Uterus (tissue), 4 donors: ENCODE data around the gene TGFBI. TPM values are rescaled to one million over a fixed set of nuclear protein-coding genes. Genes with fewer than 3 reads are reported as not detected.

Experiments
- DNase-seq, 2 donors: peaks; one replicate each; pipeline ENCODE4 v3.0.0-alpha.2; 2019 to 2020
- H3K27ac ChIP-seq, 2 donors: fragments of 200-600 bp; sonication (generic); 1 replicate in 1 of 2; 2 replicates in 1 of 2; pipeline ENCODE4 v1.5.1; 2016 to 2018
- H3K27me3 ChIP-seq, 2 donors: fragments of 200-600 bp; sonication (generic); one replicate each; pipeline ENCODE4 v1.5.1; 2018 to 2019; ENCODE audit warnings: control low read depth in 1 of 2
- H3K36me3 ChIP-seq, 2 donors: fragments of 200-600 bp; sonication (generic); one replicate each; pipeline ENCODE4 v1.5.1; 2019; ENCODE audit warnings: control low read depth in 1 of 2
- H3K4me1 ChIP-seq, 2 donors: fragments of 200-600 bp; sonication (generic); one replicate each; pipeline ENCODE4 v1.5.1; 2018 to 2019; ENCODE audit warnings: control low read depth in 1 of 2
- H3K4me3 ChIP-seq, 2 donors: fragments of 200-600 bp; sonication (generic); 1 replicate in 1 of 2; 2 replicates in 1 of 2; pipeline ENCODE4 v1.5.1; 2018 to 2019; ENCODE audit warnings: mild to moderate bottlenecking in 1 of 2
- H3K9me3 ChIP-seq, 2 donors: fragments of 200-600 bp; sonication (generic); one replicate each; pipeline ENCODE4 v1.5.1; 2019; ENCODE audit warnings: control low read depth in 1 of 2
- POLR2A ChIP-seq, 2 donors: fragments of 450-650 bp; IDR thresholded peaks; one replicate each; pipeline ENCODE4 v1.6.1; 2016; ENCODE audit warnings: antibody characterized with exemption in 2 of 2, mild to moderate bottlenecking in 1 of 2, moderate library complexity in 1 of 2
- intact Hi-C: fragments of 100-400 bp; cut with DNase I; formaldehyde crosslinking; loops from one replicate; pipeline ENCODE4 v1.15.1; 2023; ENCODE audit warnings: low total_unique reads
- total RNA-seq, 4 donors: library from RNA; depleted of rRNA in 3 of 4; stranded (reverse); fragments of >200 nt in 3 of 4; gene quantifications; one replicate each; pipeline versions ENCODE4 v1.1.0 to v1.2.4, GENCODE V29; 2014 to 2023
- TF ChIP-seq, protein P1 (sequence below), 4 experiments: fragments of 200-600 bp in 2 of 4; fragments of 450-650 bp in 2 of 4; sonication (generic) in 2 of 4; IDR thresholded peaks; one replicate each; pipeline ENCODE4 v1.5.1; 2016 to 2019; ENCODE audit warnings: antibody characterized with exemption in 4 of 4, mild to moderate bottlenecking in 2 of 4, moderate library complexity in 1 of 4
- donor health status: DM: yes; HTN: yes; CAD: no.

TGFBI gene
- total RNA-seq, 4 donors from 2014 or later: 27.9 to 293 (median 38.7) TPM

DNA sequence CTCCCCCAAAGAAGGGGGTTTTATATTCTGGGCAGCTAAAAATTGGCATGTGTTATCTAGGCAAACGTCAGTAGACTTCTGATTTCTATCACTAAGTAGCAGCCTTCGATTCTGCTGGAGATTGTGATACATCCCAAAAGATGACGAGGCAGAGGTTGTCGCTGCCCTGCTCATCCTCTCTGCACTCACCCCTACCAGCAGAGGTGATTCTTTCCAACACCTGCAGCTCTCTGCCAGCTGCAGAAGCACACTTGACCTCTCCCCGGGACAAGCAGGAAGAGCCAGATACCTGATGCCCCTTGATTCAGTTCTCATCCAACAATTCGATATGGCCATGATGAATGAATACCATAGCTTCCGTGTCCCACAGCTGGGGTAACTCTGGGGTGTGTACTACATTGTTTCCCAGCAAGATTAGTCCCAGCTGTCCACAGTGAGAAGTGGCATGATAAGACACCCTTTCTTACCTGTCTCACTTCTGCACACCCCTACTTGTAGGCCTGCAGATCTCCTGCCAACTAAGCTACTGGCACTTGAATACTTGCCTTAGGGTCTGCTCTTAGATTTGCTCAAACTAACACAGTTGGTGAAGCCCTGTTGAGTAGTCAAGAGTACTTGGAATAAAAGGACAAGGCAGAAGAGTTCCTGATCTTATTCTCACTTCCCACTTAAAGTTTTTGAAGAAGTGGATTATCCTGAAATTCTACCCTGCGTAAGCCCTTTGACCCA, 66.3 kb downstream of the TGFBI start:
- Histone ChIP-seq H3K4me3 (no peak overlapping the region), H3K27ac (no peak overlapping the region), H3K9me3 (no peaks in the 10 kb centered on the region), H3K36me3 (no peaks in the 10 kb centered on the region), H3K4me1 (no peaks in the 10 kb centered on the region), H3K27me3 (no peaks in the 10 kb centered on the region)
- DNase-seq: no peak
- TF ChIP-seq, protein P1, sequence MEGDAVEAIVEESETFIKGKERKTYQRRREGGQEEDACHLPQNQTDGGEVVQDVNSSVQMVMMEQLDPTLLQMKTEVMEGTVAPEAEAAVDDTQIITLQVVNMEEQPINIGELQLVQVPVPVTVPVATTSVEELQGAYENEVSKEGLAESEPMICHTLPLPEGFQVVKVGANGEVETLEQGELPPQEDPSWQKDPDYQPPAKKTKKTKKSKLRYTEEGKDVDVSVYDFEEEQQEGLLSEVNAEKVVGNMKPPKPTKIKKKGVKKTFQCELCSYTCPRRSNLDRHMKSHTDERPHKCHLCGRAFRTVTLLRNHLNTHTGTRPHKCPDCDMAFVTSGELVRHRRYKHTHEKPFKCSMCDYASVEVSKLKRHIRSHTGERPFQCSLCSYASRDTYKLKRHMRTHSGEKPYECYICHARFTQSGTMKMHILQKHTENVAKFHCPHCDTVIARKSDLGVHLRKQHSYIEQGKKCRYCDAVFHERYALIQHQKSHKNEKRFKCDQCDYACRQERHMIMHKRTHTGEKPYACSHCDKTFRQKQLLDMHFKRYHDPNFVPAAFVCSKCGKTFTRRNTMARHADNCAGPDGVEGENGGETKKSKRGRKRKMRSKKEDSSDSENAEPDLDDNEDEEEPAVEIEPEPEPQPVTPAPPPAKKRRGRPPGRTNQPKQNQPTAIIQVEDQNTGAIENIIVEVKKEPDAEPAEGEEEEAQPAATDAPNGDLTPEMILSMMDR (IDR thresholded peaks at IDR 0.05): no peak
- no peak for TF ChIP-seq POLR2A (IDR thresholded peaks at IDR 0.05)
- intact Hi-C loops: no loop called here

DNA sequence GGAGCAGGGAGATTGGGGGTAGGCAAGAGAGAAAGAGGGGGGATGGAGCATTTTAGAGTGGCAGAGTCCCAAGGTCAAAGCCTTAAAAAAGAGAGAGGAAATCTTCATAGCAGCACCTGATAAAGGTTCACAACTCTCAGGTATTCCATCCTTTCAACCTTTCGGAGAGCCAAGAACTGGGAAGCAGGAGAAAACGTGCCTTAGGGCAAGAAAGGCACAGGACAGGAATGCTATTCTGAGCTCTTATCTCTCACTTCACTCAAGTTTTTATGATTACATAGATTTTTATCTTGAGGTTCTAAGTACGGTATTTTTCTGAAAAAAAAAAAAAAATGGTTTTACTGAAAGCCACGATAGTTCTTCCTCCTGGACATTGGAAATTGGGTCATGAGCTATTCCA, 69.4 kb downstream of the TGFBI start:
- H3K4me3 ChIP-seq: no peak overlapping the region
- no peak for TF ChIP-seq POLR2A (IDR thresholded peaks at IDR 0.05)
- TF ChIP-seq, protein P1 (IDR thresholded peaks at IDR 0.05): no peak
- no peak for DNase-seq
- H3K9me3 ChIP-seq: no peaks in the 10 kb centered on the region
- no peaks in the 10 kb centered on the region for H3K27me3 ChIP-seq
- intact Hi-C loops: no loop called here
- no peaks in the 10 kb centered on the region for H3K36me3 ChIP-seq
- H3K4me1 ChIP-seq: no peaks in the 10 kb centered on the region
- H3K27ac ChIP-seq: no peak overlapping the region

DNA sequence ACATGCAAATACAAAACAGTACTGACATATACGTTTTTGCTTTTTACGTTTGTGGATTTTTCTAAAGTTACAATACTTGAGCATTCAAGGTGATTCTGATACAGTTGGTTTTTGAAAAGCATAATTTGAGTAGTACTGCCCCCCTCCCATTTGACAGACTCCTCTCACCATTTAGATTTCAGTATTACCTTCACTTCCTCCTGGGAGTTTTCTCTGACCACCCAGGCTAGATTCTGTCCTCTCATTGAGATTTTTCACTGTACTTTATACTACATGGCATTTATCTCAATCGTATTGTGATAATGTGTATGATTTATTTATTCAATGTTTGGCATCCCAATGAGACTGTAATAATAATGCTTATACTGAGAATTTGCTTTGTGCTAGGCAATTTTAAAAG, 71.1 kb downstream of the TGFBI start:
- Histone ChIP-seq H3K9me3 (no peaks in the 10 kb centered on the region), H3K27me3 (no peaks in the 10 kb centered on the region), H3K36me3 (no peaks in the 10 kb centered on the region), H3K4me1 (no peaks in the 10 kb centered on the region), H3K4me3 (no peak overlapping the region), H3K27ac (no peak overlapping the region)
- intact Hi-C loops: no loop called here
- no peak for DNase-seq
- TF ChIP-seq, protein P1 (IDR thresholded peaks at IDR 0.05): no peak
- TF ChIP-seq POLR2A (IDR thresholded peaks at IDR 0.05): no peak

DNA sequence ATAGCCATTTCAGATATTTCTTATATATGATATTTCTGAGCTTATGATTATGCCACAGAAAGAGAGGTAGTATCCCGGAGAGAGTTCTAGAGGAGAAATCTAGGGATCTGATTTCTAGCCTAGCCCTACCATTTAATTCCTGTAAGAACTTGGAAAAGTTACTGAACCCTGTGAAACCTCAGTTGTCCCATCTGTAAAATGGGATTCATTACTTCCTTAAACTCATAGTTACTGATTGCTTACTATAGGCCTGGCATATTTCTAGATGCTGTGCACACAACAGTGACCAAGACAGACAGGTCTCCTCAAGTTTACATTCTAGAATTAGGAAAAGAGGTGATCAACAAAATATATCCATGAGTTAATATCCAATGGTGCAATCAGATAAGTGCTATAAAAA, 73.1 kb downstream of the TGFBI start:
- Histone ChIP-seq H3K27ac (no peak overlapping the region), H3K9me3 (no peaks in the 10 kb centered on the region), H3K4me3 (no peak overlapping the region), H3K36me3 (no peaks in the 10 kb centered on the region), H3K4me1 (no peaks in the 10 kb centered on the region), H3K27me3 (no peaks in the 10 kb centered on the region)
- intact Hi-C loops: no loop called here
- TF ChIP-seq POLR2A (IDR thresholded peaks at IDR 0.05): no peak
- TF ChIP-seq, protein P1 (IDR thresholded peaks at IDR 0.05): no peak
- no peak for DNase-seq

DNA sequence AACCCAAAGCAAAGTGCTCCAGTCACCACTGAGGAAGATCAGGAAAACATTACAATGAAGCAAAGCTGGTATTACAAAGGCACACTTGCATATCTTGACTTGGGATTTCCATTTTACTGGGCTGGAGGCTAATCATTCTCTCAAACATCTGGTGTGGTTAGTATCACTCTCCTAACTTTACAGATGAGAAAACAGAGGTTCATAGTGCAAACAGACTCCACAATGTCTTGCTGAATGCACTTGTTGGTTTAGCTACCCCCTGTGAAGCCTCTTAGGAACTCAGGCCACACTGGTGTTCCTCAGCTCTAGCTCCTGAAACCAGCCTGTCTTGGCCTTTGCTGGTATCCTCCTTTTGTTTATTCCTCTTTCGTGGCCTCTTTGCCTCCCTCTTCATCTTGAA, 74.3 kb downstream of the TGFBI start:
- Histone ChIP-seq H3K9me3 (no peaks in the 10 kb centered on the region), H3K4me3 (no peak overlapping the region), H3K4me1 (no peaks in the 10 kb centered on the region), H3K27ac (no peak overlapping the region), H3K36me3 (no peaks in the 10 kb centered on the region), H3K27me3 (no peaks in the 10 kb centered on the region)
- TF ChIP-seq POLR2A (IDR thresholded peaks at IDR 0.05): no peak
- TF ChIP-seq, protein P1 (IDR thresholded peaks at IDR 0.05): no peak
- intact Hi-C loops: no loop called here
- no peak for DNase-seq
